ENCODE measurements around the gene XPNPEP1. TPM values are rescaled to one million over a fixed set of nuclear protein-coding genes. Genes with fewer than 3 reads are reported as not detected.

The XPNPEP1 gene
- total RNA-seq, 4 donors from 2014 or later = 77.5 to 109 (median 100) TPM

DNA sequence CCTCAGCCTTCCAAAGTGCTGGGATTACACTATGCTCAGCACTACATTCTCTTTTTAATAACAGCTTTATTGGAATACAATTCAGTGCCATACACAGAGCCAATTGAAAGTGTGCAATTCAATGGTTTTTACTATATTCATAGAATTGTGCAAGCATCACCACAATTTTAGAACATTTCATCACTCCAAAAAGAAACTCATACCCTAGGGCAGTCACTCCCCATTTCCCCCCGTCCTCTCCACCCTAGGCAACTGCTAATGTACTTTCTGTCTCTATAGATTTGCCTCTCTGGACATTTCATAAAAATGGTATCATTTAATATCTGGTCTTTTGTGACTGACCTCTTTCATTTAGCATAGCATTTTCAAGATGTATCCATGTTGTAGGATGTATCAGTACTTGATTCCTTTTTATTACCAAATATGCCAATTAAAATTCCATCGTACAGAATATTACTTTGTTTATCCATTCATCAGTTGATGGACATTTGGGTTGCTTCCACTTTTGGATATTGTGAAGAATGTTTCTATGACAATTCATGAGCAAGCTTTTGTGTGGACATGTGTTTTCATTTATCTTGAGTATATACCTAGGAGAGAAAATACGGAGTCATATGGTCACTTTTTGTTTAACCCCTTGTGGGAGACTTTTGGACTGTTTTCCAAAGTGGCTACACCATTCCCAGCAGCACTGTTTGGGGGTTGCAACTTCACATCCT, 6.3 kb upstream of the XPNPEP1 start:
- no peak overlapping the region for H3K4me3 ChIP-seq (ENCODE audit: low read depth, poor library complexity, severe bottlenecking)
- TF ChIP-seq POLR2A (IDR thresholded peaks at IDR 0.05) = no peak
- TF ChIP-seq, protein P1, sequence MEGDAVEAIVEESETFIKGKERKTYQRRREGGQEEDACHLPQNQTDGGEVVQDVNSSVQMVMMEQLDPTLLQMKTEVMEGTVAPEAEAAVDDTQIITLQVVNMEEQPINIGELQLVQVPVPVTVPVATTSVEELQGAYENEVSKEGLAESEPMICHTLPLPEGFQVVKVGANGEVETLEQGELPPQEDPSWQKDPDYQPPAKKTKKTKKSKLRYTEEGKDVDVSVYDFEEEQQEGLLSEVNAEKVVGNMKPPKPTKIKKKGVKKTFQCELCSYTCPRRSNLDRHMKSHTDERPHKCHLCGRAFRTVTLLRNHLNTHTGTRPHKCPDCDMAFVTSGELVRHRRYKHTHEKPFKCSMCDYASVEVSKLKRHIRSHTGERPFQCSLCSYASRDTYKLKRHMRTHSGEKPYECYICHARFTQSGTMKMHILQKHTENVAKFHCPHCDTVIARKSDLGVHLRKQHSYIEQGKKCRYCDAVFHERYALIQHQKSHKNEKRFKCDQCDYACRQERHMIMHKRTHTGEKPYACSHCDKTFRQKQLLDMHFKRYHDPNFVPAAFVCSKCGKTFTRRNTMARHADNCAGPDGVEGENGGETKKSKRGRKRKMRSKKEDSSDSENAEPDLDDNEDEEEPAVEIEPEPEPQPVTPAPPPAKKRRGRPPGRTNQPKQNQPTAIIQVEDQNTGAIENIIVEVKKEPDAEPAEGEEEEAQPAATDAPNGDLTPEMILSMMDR (IDR thresholded peaks at IDR 0.05) = no peak
- 45 to 46% methylated on average over 3 of the region's 3 CpGs for WGBS, 2 donors
- intact Hi-C loops (cut with DNase I; ENCODE audit: low total_unique reads) = no loop called here
- no peak for DNase-seq (ENCODE audit: low spot score in 2 of 2)

DNA sequence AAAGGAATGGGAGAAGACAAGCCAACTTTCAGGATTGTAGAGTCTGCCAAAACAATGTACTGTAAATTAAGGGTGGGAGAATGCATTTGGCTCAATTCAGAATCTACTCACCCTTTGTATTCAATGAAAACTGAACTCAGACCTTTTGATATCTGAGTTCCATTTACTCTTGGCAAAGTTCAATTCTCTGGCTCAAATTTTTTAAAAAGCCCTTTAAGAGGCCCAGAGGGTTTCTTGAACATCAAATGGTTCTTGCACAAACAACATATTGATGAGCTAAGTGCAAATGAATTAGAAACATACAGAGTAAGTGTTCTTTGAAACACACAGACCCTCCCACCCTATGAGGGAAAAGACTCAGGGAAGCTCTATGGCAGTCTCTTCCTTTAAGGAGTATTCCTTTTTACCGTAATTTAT, 5.2 kb upstream of the XPNPEP1 start:
- DNase-seq (ENCODE audit: low spot score in 2 of 2) = no peak
- H3K4me3 ChIP-seq (ENCODE audit: low read depth, poor library complexity, severe bottlenecking) = no peak overlapping the region
- 59 to 70% methylated on average over 1 of the region's 1 CpG for WGBS, 2 donors
- TF ChIP-seq, protein P1 (IDR thresholded peaks at IDR 0.05) = no peak
- intact Hi-C loops (cut with DNase I; ENCODE audit: low total_unique reads) = no loop called here

DNA sequence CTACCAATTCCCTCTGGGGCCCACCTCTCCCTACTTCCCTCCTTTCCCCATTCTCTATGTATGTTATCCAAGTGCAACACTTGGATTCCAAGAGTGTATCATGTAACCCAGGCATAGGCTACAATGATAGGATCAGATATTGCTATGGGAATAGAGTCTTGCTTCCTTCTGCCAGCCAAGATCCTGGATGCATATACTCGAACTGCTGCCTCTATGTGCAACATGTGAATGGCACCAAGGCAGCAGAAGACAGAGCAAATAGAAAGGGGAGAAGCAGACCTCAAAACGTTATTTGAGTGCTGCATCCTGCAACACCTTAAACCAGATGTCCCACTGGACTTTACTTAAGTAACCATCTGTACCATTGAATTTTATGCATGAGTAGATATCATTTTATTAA, 3.5 kb upstream of the XPNPEP1 start:
- DNase-seq (ENCODE audit: low spot score in 2 of 2) = no peak
- TF ChIP-seq, protein P1 (IDR thresholded peaks at IDR 0.05) = no peak
- no peak for TF ChIP-seq POLR2A (IDR thresholded peaks at IDR 0.05)
- H3K4me3 ChIP-seq (ENCODE audit: low read depth, poor library complexity, severe bottlenecking) = no peak overlapping the region
- 76 to 88% methylated on average over 2 of the region's 2 CpGs for WGBS, 2 donors
- intact Hi-C loops (cut with DNase I; ENCODE audit: low total_unique reads) = no loop called here

DNA sequence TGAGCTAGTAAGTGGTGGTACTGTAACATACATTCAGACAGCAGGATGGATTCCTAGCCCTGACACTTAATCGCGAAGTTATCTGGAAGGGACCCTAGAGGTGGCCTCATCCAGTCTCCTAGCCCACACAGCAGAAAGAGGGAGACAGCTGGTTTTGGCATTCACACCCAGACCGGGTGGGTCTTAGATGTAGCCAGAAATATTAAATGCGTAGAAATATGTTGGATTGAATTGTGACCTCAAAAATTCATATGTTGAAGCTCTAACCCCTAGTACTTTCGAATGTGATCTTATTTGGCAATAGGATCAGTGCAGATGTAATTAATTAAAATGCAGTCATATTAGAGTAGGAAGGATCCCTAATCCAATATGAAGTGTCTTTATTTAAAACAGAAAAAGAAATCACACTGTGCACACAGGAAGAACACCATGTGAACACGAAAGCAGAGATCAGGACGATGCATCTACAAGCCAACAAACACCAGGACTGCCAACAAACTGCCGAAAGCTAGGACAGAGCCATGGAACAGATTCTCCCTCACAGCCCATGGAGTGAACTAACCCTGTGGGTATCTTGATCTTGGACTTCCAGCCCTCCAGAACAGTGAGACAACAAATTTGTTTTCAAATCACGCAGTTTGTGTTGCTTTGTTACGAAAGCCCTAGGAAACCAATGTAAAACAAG, 2.9 kb upstream of the XPNPEP1 start:
- no peak overlapping the region for H3K4me3 ChIP-seq (ENCODE audit: low read depth, poor library complexity, severe bottlenecking)
- WGBS, 2 donors = 65 to 73% methylated on average over 10 of the region's 10 CpGs
- intact Hi-C loops (cut with DNase I; ENCODE audit: low total_unique reads) = no loop called here
- no peak for DNase-seq (ENCODE audit: low spot score in 2 of 2)
- TF ChIP-seq POLR2A (IDR thresholded peaks at IDR 0.05) = no peak
- TF ChIP-seq, protein P1 (IDR thresholded peaks at IDR 0.05) = no peak

DNA sequence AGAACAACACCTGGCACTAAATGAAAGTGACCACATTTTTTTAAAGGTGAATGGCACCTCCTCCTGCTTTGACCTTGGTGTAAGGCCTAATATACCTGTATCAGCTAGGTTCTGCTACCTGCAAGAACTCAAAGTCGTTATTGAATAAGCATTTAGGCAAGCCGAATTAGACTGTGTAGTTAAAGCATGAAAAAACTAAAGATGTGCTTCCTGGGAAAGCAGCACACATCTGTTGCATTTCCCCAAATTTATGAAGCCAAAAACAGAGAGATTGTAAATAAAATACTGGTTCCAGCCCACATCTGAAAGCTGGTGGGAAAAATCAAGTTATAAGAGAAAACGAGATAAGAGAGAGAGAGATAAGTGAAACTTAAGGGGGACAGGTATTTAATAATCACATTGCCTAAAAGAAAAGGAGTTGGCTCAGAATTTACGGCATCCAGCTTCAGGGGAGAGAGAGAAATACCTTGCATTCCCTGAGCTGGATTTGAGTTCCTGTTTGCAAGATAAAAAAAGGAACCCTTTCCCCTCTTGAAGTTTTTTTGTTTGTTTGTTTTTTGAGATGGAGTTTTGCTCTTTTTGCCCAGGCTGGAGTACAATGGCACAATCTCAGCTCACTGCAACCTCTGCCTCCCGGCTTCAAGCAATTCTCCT, 1.8 kb upstream of the XPNPEP1 start:
- intact Hi-C loops (cut with DNase I; ENCODE audit: low total_unique reads) = no loop called here
- DNase-seq (ENCODE audit: low spot score in 2 of 2) = no peak
- 70 to 79% methylated on average over 5 of the region's 5 CpGs for WGBS, 2 donors
- H3K4me3 ChIP-seq (ENCODE audit: low read depth, poor library complexity, severe bottlenecking) = no peak overlapping the region
- TF ChIP-seq, protein P1 (IDR thresholded peaks at IDR 0.05) = no peak
- no peak for TF ChIP-seq POLR2A (IDR thresholded peaks at IDR 0.05)

Data from lower leg skin (tissue), 4 donors.